OCI-LY3 (cell line): ENCODE measurements around the gene GNAZ.

Source experiments
- EZH2phosphoT487 ChIP-seq: fragments of 200-600 bp; shearing (Covaris generic); IDR thresholded peaks from 2 replicates; pipeline ENCODE4 v1.6.1; 2018; ENCODE audit warnings: antibody characterized with exemption, mixed run types, low read depth
- TF ChIP-seq, protein P1 (sequence below): fragments of 200-600, 300-600 bp; sonication (generic); IDR thresholded peaks from 2 replicates; pipeline ENCODE4 v1.5.1; 2014; ENCODE audit warnings: antibody characterized with exemption, low read length, low read depth

DNA sequence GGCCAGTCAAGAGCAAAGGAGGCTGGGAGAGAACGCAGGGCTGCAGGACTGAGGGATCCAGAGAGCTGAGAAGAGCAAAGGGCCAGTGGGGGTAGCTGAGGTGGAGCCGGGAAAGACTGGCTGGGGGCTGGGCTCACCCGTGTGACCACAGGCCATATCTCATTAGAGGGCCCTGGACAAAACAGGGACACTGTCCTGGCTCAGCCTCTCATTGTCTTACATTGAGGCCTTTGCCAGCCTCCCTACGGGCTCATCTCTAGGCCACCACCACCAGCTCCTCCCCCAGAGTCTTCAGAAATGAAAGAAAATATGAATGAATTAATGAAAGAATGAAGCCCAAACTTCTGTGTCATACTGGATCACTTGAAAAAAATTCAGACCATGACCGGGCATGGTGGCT lies 84.1 kb downstream of the GNAZ start:
- TF ChIP-seq, protein P1, sequence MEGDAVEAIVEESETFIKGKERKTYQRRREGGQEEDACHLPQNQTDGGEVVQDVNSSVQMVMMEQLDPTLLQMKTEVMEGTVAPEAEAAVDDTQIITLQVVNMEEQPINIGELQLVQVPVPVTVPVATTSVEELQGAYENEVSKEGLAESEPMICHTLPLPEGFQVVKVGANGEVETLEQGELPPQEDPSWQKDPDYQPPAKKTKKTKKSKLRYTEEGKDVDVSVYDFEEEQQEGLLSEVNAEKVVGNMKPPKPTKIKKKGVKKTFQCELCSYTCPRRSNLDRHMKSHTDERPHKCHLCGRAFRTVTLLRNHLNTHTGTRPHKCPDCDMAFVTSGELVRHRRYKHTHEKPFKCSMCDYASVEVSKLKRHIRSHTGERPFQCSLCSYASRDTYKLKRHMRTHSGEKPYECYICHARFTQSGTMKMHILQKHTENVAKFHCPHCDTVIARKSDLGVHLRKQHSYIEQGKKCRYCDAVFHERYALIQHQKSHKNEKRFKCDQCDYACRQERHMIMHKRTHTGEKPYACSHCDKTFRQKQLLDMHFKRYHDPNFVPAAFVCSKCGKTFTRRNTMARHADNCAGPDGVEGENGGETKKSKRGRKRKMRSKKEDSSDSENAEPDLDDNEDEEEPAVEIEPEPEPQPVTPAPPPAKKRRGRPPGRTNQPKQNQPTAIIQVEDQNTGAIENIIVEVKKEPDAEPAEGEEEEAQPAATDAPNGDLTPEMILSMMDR = no peak
- no peak for TF ChIP-seq EZH2phosphoT487
